AG09309 (cell line): ENCODE results near the gene ADAMTS10.

ENCODE experiments used
- DNase-seq: peaks from one replicate; pipeline ENCODE4 v3.0.0-alpha.2; 2010; ENCODE audit warnings: low read depth
- H3K4me3 ChIP-seq: 2 replicates; pipeline ENCODE4 v1.5.1; 2011; ENCODE audit warnings: mild to moderate bottlenecking, low read depth, low read length, moderate library complexity; ENCODE audit not compliant: control insufficient read depth
- CTCF ChIP-seq: IDR thresholded peaks from 2 replicates; pipeline ENCODE4 v1.5.1; 2011; ENCODE audit warnings: mild to moderate bottlenecking, low read depth, low read length, inconsistent platforms; ENCODE audit not compliant: insufficient read depth, control insufficient read depth; ENCODE audit errors: missing control alignments

The ADAMTS10 gene

GRCh38 chr19:8544168-8544567 is 66.3 kb downstream of the ADAMTS10 start:
- no peak for TF ChIP-seq CTCF
- H3K4me3 ChIP-seq, result no peak overlapping the region
- DNase-seq, result no peak

DNA sequence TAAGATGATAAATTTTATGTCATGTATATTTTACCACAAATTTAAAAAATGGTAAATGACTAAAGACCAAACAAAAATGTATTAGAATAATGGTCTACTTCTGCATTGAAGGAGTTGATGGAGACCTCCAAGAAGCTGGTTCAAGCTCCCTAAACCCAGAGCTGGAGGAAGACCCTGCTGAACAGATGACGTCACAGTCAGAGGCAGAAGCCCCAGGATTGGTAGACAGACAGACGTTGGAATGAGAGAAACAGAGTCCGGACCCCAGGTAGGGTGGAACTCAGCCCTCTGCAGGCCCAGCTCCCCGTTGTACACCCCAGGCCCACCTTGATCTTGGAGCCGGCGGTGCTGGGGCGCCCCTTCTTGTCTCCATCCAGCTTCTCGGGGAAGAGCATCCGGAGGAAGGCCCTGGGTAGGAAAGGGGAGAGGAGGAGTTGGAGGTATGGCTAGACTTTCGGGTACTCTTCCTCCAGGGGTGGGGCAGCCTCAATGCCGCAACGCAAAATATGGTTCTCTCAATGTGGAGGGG is 70.8 kb downstream of the ADAMTS10 start:
- DNase-seq, result no peak
- no peak overlapping the region for H3K4me3 ChIP-seq
- TF ChIP-seq CTCF, result no peak

GRCh38 chr19:8537099-8537498 is 73.4 kb downstream of the ADAMTS10 start:
- TF ChIP-seq CTCF, result no peak
- H3K4me3 ChIP-seq, result no peak overlapping the region
- no peak for DNase-seq

GRCh38 chr19:8536282-8536681 is 74.2 kb downstream of the ADAMTS10 start:
- DNase-seq, result no peak

DNA sequence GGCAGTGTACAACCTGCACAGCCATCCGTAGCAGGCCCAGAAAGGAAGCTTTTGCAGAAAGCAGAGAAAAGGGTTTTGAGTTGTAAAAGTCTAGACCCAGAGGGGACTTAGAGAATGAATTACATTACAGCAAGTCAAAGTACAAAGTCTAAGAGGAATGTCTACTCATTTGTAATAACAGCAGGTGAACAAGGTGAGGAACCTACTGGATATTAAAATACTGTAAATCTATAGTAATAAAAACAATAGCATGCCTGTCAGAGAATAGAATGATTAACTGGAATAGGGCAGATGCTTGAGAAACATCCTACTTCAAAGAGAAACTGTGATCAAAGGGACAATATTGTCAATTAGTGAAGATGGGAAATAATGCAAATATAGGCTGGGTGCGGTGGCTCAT is 78.3 kb downstream of the ADAMTS10 start:
- no peak overlapping the region for H3K4me3 ChIP-seq
- TF ChIP-seq CTCF, result no peak
- DNase-seq, result no peak

More at GRCh38 chr19:8536282-8536681, 74.2 kb downstream of the ADAMTS10 start:
- no peak overlapping the region for H3K4me3 ChIP-seq
- no peak for TF ChIP-seq CTCF

GRCh38 chr19:8531470-8531869 is 79.0 kb downstream of the ADAMTS10 start:
- DNase-seq, result no peak
- H3K4me3 ChIP-seq, result no peak overlapping the region
- no peak for TF ChIP-seq CTCF
